CD4-positive, CD25-positive, alpha-beta regulatory T cell (primary cell): ENCODE data around the gene PHF23. TPM values are rescaled to one million over a fixed set of nuclear protein-coding genes. Genes with fewer than 3 reads are reported as not detected.

Experiments
- ATAC-seq, 2 donors: fragments of 150-1000 bp; cut with Tn5 transposase; one replicate each; pipeline ENCODE4 v1.10.0; 2021; ENCODE audit warnings: low read depth in 2 of 2, moderate number of reproducible peaks in 2 of 2, moderate library complexity in 1 of 2
- DNase-seq, 3 donors: peaks; one replicate each; pipeline versions ENCODE4 v3.0.0 to v3.0.0-alpha.2; 2012 to 2022; ENCODE audit warnings: mixed read lengths in 1 of 3
- H3K27ac ChIP-seq: one replicate; pipeline ENCODE4 v1.7.0; 2013; ENCODE audit warnings: mild to moderate bottlenecking, low read length; ENCODE audit not compliant: insufficient read depth, poor library complexity, severe bottlenecking
- H3K27me3 ChIP-seq: one replicate; pipeline ENCODE4 v1.7.0; 2013; ENCODE audit warnings: low read length; ENCODE audit not compliant: control insufficient read depth, insufficient read depth
- H3K36me3 ChIP-seq: one replicate; pipeline ENCODE4 v1.7.0; 2013; ENCODE audit warnings: mild to moderate bottlenecking, low read length, moderate library complexity; ENCODE audit not compliant: control insufficient read depth, insufficient read depth
- H3K4me1 ChIP-seq: 2 replicates; pipeline ENCODE4 v1.7.0; 2013; ENCODE audit warnings: mild to moderate bottlenecking, low read length; ENCODE audit not compliant: insufficient read depth, control insufficient read depth, poor library complexity, severe bottlenecking
- H3K4me3 ChIP-seq: one replicate; pipeline ENCODE4 v1.7.0; 2013; ENCODE audit warnings: low read depth, mild to moderate bottlenecking, low read length, moderate library complexity
- H3K9me3 ChIP-seq, 2 experiments: 1 replicate in 1 of 2; 2 replicates in 1 of 2; pipeline ENCODE4 v1.7.0; 2013; ENCODE audit warnings: low read length in 2 of 2, mild to moderate bottlenecking in 1 of 2, moderate library complexity in 1 of 2; ENCODE audit not compliant: control insufficient read depth in 2 of 2
- H3K27ac Mint-ChIP-seq, 3 donors: one replicate each; pipeline ENCODE4 v1.8.0; 2020 to 2022; ENCODE audit warnings: mild to moderate bottlenecking in 3 of 3, mixed read lengths in 3 of 3, moderate library complexity in 2 of 3
- H3K27me3 Mint-ChIP-seq: one replicate; pipeline ENCODE4 v1.8.0; 2022; ENCODE audit warnings: mild to moderate bottlenecking, mixed read lengths
- H3K36me3 Mint-ChIP-seq: one replicate; pipeline ENCODE4 v1.8.0; 2020; ENCODE audit warnings: mixed read lengths
- H3K4me1 Mint-ChIP-seq, 4 donors: one replicate each; pipeline ENCODE4 v1.8.0; 2020 to 2022; ENCODE audit warnings: mixed read lengths in 4 of 4, mild to moderate bottlenecking in 1 of 4
- H3K4me3 Mint-ChIP-seq, 4 donors: one replicate each; pipeline ENCODE4 v1.8.0; 2020 to 2022; ENCODE audit warnings: mild to moderate bottlenecking in 4 of 4, mixed read lengths in 4 of 4, moderate library complexity in 3 of 4
- H3K9me3 Mint-ChIP-seq, 7 donors: one replicate each; pipeline ENCODE4 v1.8.0; 2020 to 2022; ENCODE audit warnings: mixed read lengths in 7 of 7, mild to moderate bottlenecking in 3 of 7, moderate library complexity in 2 of 7
- polyA plus RNA-seq, 4 donors: library from polyadenylated mRNA; unstranded; fragments of 300-500 nt; fragmentation: Illumina TruSeq; gene quantifications; one replicate each; pipeline ENCODE4 v1.2.3, GENCODE V29; 2021
- total RNA-seq: library from RNA; stranded (reverse); gene quantifications from one replicate; pipeline ENCODE4 v1.2.3, GENCODE V29; 2022

The PHF23 gene
- total and polyA plus RNA-seq, 5 donors from 2014 or later, result 16.0 to 24.8 (median 20.6) TPM

- Mint-ChIP-seq H3K27ac (peak overlapping the region in 1 of 3 donors; percentile 62), H3K4me3 (peak overlapping the region in 1 of 4 donors; percentile 29), H3K27me3 (no peaks in the 10 kb centered on the region), H3K4me1 (peaks cover 0 to 15% (median 10%) of the 10 kb centered on the region in 4 donors), H3K36me3 (peaks cover 26% of the 10 kb centered on the region), H3K9me3 (no peaks in the 10 kb centered on the region)
- Histone ChIP-seq H3K27me3 (no peaks in the 10 kb centered on the region), H3K4me1 (peaks cover under 1% of the 10 kb centered on the region), H3K27ac (no peak overlapping the region), H3K36me3 (peaks cover 59% of the 10 kb centered on the region), H3K4me3 (no peak overlapping the region), H3K9me3 (no peaks in the 10 kb centered on the region)
- DNase-seq (no peak), ATAC-seq (no peak)
These were observed 12.2 kb downstream of the PHF23 start for GRCh38 chr17:7226721-7227710.

- H3K27ac ChIP-seq, result no peak overlapping the region
- Mint-ChIP-seq H3K9me3 (no peaks in the 10 kb centered on the region), H3K27me3 (no peaks in the 10 kb centered on the region), H3K4me1 (peaks cover 0 to 19% (median 12%) of the 10 kb centered on the region in 4 donors), H3K4me3 (no peak overlapping the region), H3K36me3 (peaks cover 21% of the 10 kb centered on the region), H3K27ac (no peak overlapping the region)
- H3K9me3 ChIP-seq, result no peaks in the 10 kb centered on the region
- peaks cover 59% of the 10 kb centered on the region for H3K36me3 ChIP-seq
- peaks cover 12% of the 10 kb centered on the region for H3K4me1 ChIP-seq
- no peak for ATAC-seq
- no peak for DNase-seq
- H3K27me3 ChIP-seq, result no peaks in the 10 kb centered on the region
- H3K4me3 ChIP-seq, result no peak overlapping the region
These were observed 13.4 kb downstream of the PHF23 start for GRCh38 chr17:7225711-7226331.

DNA sequence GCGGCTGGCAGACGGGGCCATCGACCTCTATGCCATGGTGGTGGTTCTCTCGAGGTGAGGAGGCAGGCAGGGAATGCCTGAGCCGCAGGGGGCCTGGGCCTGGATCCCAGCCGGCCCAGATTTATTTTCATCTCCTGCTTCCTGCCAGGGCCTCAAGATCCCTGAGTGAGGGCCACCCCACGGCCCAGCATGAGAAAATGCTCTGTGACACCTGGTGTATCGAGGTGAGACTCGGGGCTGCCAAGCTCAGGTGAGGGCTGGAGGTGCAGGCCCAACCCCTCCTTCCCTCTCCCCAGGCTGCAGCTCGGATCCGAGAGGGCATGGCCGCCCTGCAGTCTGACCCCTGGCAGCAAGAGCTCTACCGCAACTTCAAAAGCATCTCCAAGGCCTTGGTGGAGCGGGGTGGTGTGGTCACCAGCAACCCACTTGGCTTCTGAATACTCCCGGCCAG lies 14.6 kb downstream of the PHF23 start:
- Histone ChIP-seq H3K4me1 (peaks cover 23% of the 10 kb centered on the region), H3K27me3 (no peaks in the 10 kb centered on the region), H3K36me3 (peaks cover 48% of the 10 kb centered on the region), H3K27ac (no peak overlapping the region), H3K9me3 (no peaks in the 10 kb centered on the region), H3K4me3 (no peak overlapping the region)
- H3K4me3 Mint-ChIP-seq, result no peak overlapping the region
- ATAC-seq (no peak), DNase-seq (no peak)
- H3K27me3 Mint-ChIP-seq, result no peaks in the 10 kb centered on the region
- no peaks in the 10 kb centered on the region for H3K9me3 Mint-ChIP-seq
- H3K4me1 Mint-ChIP-seq, result peaks cover 0 to 23% (median 17%) of the 10 kb centered on the region in 4 donors
- peaks cover 20% of the 10 kb centered on the region for H3K36me3 Mint-ChIP-seq
- H3K27ac Mint-ChIP-seq, result no peak overlapping the region

- DNase-seq, result no peak
- Histone ChIP-seq H3K4me3 (no peak overlapping the region), H3K27ac (no peak overlapping the region), H3K27me3 (no peaks in the 10 kb centered on the region), H3K4me1 (peaks cover 29% of the 10 kb centered on the region), H3K9me3 (no peaks in the 10 kb centered on the region), H3K36me3 (peaks cover 42% of the 10 kb centered on the region)
- Mint-ChIP-seq H3K36me3 (peaks cover 15% of the 10 kb centered on the region), H3K4me1 (peaks cover 0 to 28% (median 22%) of the 10 kb centered on the region in 4 donors), H3K27me3 (no peaks in the 10 kb centered on the region), H3K4me3 (peak overlapping the region in 1 of 4 donors; percentile 77), H3K27ac (no peak overlapping the region), H3K9me3 (no peaks in the 10 kb centered on the region)
- ATAC-seq, result no peak
These were observed 15.1 kb downstream of the PHF23 start for GRCh38 chr17:7224110-7224509.

GRCh38 chr17:7223375-7223774 lies 15.9 kb downstream of the PHF23 start:
- Mint-ChIP-seq H3K4me3 (peak overlapping the region in 1 of 4 donors; percentile 63), H3K27me3 (no peaks in the 10 kb centered on the region), H3K9me3 (no peaks in the 10 kb centered on the region), H3K36me3 (peaks cover 13% of the 10 kb centered on the region), H3K4me1 (peaks cover 0 to 35% (median 24%) of the 10 kb centered on the region in 4 donors), H3K27ac (no peak overlapping the region)
- Histone ChIP-seq H3K9me3 (no peaks in the 10 kb centered on the region), H3K4me1 (peaks cover 30% of the 10 kb centered on the region), H3K36me3 (peaks cover 39% of the 10 kb centered on the region), H3K4me3 (no peak overlapping the region), H3K27ac (no peak overlapping the region), H3K27me3 (no peaks in the 10 kb centered on the region)
- DNase-seq (no peak), ATAC-seq (no peak)

DNA sequence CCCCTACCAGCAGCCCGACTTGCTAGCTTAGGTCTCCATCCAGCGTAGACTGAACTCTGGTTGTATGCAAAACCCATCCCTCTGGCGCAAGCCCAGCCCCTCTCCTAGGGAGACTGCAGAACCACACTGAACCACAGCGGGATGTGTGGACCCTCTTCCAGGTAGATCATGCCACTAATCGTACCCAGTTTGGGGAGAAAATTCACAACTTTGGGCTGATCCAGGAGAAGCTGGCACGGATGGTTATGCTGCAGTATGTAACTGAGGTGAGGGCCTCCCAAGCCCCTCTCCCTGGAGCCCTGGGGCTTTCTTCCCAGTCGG lies 16.3 kb downstream of the PHF23 start:
- DNase-seq, result no peak
- Histone ChIP-seq H3K36me3 (peaks cover 36% of the 10 kb centered on the region), H3K4me3 (no peak overlapping the region), H3K4me1 (peaks cover 31% of the 10 kb centered on the region), H3K27ac (no peak overlapping the region), H3K9me3 (no peaks in the 10 kb centered on the region), H3K27me3 (no peaks in the 10 kb centered on the region)
- Mint-ChIP-seq H3K27ac (no peak overlapping the region), H3K4me1 (peaks cover 0 to 36% (median 23%) of the 10 kb centered on the region in 4 donors), H3K27me3 (no peaks in the 10 kb centered on the region), H3K36me3 (peaks cover 10% of the 10 kb centered on the region), H3K9me3 (no peaks in the 10 kb centered on the region), H3K4me3 (no peak overlapping the region)
- no peak for ATAC-seq

DNA sequence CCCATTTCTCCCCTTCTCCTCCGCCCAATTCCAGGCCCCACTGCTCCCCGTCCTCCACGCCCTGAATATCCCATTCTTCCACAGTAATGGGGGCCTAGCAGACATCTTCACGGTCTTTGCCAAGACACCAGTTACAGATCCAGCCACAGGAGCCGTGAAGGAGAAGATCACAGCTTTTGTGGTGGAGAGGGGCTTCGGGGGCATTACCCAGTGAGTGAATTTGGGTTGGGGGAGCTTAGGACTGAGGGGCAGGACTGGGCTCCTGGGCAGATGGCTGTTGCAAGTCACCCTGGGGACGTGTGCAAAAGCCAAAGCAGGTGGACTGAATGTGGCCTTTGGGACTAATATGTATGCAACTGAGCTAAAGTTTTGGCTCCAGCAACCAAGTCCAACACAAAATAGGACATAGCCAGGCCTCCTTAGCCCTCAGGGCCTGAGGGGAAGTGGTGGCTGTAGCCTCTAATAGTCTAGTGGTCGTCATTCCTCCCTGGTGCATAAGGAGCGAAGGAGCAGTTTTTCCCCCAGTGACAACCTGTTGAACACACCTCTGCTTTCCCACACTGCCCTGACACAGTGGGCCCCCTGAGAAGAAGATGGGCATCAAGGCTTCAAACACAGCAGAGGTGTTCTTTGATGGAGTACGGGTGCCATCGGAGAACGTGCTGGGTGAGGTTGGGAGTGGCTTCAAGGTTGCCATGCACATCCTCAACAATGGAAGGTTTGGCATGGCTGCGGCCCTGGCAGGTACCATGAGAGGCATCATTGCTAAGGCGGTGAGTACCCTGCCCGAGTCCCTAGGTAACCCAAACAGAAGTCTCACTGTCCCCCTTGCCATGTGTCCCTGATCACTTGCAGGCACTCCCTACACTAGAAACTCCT lies 16.9 kb downstream of the PHF23 start:
- Mint-ChIP-seq H3K27ac (no peak overlapping the region), H3K4me1 (peaks cover 0 to 40% (median 22%) of the 10 kb centered on the region in 4 donors), H3K9me3 (no peaks in the 10 kb centered on the region), H3K36me3 (peaks cover 9% of the 10 kb centered on the region), H3K4me3 (peak overlapping the region in 1 of 4 donors; percentile 96), H3K27me3 (no peaks in the 10 kb centered on the region)
- Histone ChIP-seq H3K4me1 (peaks cover 36% of the 10 kb centered on the region), H3K9me3 (no peaks in the 10 kb centered on the region), H3K4me3 (no peak overlapping the region), H3K27me3 (no peaks in the 10 kb centered on the region), H3K36me3 (peaks cover 31% of the 10 kb centered on the region), H3K27ac (no peak overlapping the region)
- DNase-seq (no peak), ATAC-seq (no peak)
